Measurements from ENCODE around the gene ADCY4.

- no peak for TF ChIP-seq CTCF (IDR thresholded peaks at IDR 0.05; ENCODE audit: insufficient read depth, low read length, poor library complexity, severe bottlenecking)
- TF ChIP-seq EZH2phosphoT487 (conservative IDR thresholded peaks at IDR 0.05; ENCODE audit: low read length): no peak
These were observed 14.9 kb upstream of the ADCY4 start for GRCh38 chr14:24349742-24350141.
